Dermis microvascular lymphatic vessel endothelial cell (primary cell): ENCODE results near the gene GTF2A1L. TPM values are rescaled to one million over a fixed set of nuclear protein-coding genes. Genes with fewer than 3 reads are reported as not detected.

Source experiments
- total RNA-seq: library from RNA; depleted of rRNA; stranded (reverse); fragments of >200 nt; gene quantifications from 2 replicates; pipeline ENCODE4 v1.2.1, GENCODE V29; 2014

The GTF2A1L gene
- total RNA-seq, 1 donor from 2014 or later, result 0.13 TPM

Other genes starting within 250 kb of the GTF2A1L start
- gene PPP1R21, start 177.1 kb upstream of the GTF2A1L start, total RNA-seq, result 13.2 and 15.4 TPM in 2 replicates
- gene STON1, start 87.7 kb upstream of the GTF2A1L start, total RNA-seq, result 1.8 and 2.1 TPM in 2 replicates
- gene LHCGR, start 137.9 kb downstream of the GTF2A1L start, total RNA-seq, result not detected in 2 replicates